Skeletal muscle tissue (tissue), 4 donors: ENCODE results near the gene SCRN2. TPM values are rescaled to one million over a fixed set of nuclear protein-coding genes. Genes with fewer than 3 reads are reported as not detected.
A peak's percentile ranks its signal among the peaks of the same experiment; 100 is the strongest.

Experiments
- H3K27ac ChIP-seq: one replicate; pipeline ENCODE4 v1.7.0; 2013; ENCODE audit warnings: mild to moderate bottlenecking, low read depth, low read length, inconsistent platforms
- H3K27me3 ChIP-seq, 3 donors: one replicate each; pipeline ENCODE4 v1.7.0; 2013; ENCODE audit warnings: low read length in 3 of 3; ENCODE audit not compliant: control insufficient read depth in 3 of 3, insufficient read depth in 3 of 3
- H3K36me3 ChIP-seq, 3 donors: one replicate each; pipeline ENCODE4 v1.7.0; 2013; ENCODE audit warnings: low read length in 3 of 3; ENCODE audit not compliant: control insufficient read depth in 3 of 3, insufficient read depth in 3 of 3
- H3K4me1 ChIP-seq, 3 donors: one replicate each; pipeline ENCODE4 v1.7.0; 2013; ENCODE audit warnings: low read length in 3 of 3, mild to moderate bottlenecking in 3 of 3; ENCODE audit not compliant: control insufficient read depth in 3 of 3, insufficient read depth in 3 of 3
- H3K4me3 ChIP-seq, 3 donors: one replicate each; pipeline ENCODE4 v1.7.0; 2013; ENCODE audit warnings: low read length in 3 of 3
- H3K9ac ChIP-seq, 3 donors: one replicate each; pipeline ENCODE4 v1.7.0; 2013; ENCODE audit warnings: low read length in 3 of 3, mild to moderate bottlenecking in 3 of 3, moderate library complexity in 2 of 3, low read depth in 1 of 3
- H3K9me3 ChIP-seq, 3 donors: one replicate each; pipeline ENCODE4 v1.7.0; 2013; ENCODE audit warnings: low read length in 3 of 3; ENCODE audit not compliant: control insufficient read depth in 3 of 3
- total RNA-seq: library from RNA; depleted of rRNA; stranded (reverse); fragments of >200 nt; gene quantifications from one replicate; pipeline ENCODE4 v1.2.3, GENCODE V29; 2014
- donor health status: Osteomylitis.

The SCRN2 gene
- total RNA-seq, 1 donor from 2014 or later = 29.2 TPM

DNA sequence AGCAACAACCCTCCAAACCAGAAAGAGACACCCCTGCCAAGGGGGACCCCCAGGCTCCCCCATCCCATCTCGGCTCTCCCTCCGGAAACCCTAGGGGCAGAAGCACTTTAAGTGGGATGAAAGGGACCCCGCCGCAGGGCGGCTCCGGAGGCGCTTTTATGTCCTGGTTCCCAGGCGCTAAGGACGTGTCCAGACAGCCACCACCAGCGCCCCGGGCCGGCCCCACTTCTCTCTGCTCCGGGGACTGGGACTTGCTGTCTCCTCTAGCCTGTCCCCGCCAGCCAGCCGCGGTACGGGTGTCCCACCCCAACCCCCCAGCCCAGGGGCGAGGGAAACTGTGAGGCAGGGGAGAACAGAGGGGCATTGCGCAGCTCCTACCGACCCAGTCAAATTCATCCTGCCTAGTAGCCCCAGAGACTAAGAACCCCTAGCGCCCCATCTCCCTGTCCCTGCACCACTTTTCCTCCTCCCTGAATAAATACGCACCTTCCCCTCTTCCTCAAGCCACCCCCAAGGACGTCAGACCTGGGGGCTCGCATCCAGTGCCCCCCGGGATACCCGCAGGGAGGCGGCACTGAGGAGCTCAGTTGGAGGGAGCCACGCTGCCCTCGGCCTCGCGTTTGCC, 5.8 kb upstream of the SCRN2 start:
- no peak overlapping the region for H3K9ac ChIP-seq
- H3K4me1 ChIP-seq = peaks cover 3 to 12% (median 6%) of the 10 kb centered on the region in 3 donors
- H3K36me3 ChIP-seq = no peaks in the 10 kb centered on the region
- H3K9me3 ChIP-seq = no peaks in the 10 kb centered on the region
- no peak overlapping the region for H3K4me3 ChIP-seq
- peaks cover 62 to 74% (median 72%) of the 10 kb centered on the region in 3 donors for H3K27me3 ChIP-seq
- H3K27ac ChIP-seq = no peak overlapping the region

DNA sequence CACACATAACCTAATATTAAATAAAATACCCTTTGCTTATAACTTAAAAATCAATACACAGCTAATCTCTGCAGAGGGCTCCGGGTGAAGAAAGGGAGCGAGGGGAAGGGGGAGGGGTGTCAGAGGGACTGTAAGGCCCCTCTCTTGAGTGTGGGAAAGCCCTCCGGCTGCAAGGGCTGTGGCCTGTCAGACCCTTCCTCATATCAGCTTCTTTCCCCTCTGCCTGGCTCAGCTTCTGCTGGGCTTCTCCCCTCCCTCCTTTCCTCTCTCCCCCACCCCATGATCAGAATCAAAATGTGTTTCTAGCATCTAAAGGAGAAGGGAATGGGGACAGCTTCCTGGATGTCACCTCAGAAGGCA, 4.6 kb upstream of the SCRN2 start:
- Histone ChIP-seq H3K27ac (no peak overlapping the region), H3K9ac (no peak overlapping the region), H3K36me3 (no peaks in the 10 kb centered on the region), H3K27me3 (peaks cover 55 to 68% (median 66%) of the 10 kb centered on the region in 3 donors), H3K4me3 (no peak overlapping the region), H3K4me1 (peaks cover 6 to 18% (median 6%) of the 10 kb centered on the region in 3 donors), H3K9me3 (no peaks in the 10 kb centered on the region)

DNA sequence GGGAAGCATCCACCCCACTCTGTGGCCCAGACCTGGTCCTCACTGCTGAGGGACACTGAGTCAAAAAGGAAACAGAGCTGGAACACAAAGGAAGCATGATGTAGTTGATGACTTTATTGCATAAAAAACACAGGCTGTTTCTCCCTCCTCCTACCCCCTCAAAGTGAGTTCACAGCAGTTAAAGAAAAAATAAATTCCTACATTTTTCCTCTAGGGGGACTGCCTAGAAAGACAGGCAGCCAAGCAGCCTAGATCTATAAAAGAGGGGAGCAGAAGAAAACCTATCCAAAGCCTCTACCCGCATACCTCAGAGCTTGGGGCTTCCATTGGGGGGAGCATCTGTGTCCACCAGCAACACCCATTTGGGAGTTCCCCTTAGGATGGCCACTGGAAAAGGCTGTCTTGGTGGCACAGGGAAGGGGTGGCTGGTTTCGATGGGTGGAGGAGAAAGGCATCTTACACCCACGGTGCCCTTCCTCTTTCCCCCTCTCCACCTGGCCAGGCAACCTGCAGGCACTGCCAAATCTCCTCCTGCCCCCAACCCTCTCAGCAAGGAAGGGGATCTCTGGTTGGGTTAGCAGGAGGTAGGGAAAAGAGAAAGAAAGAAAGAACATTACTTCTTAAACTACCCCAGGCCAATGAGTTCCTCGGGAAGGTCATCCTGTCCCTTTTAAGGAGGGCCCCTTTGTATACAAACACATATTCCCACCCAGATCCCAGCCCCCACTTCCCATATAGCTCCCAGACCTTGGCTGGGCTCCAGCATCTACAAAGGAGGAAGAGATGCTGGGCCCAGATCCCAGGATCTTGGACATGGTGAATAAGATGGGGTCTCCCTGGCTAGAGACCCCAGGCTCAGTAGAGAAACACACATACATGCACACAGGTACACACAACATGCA, 4.0 kb upstream of the SCRN2 start:
- peaks cover 49 to 62% (median 59%) of the 10 kb centered on the region in 3 donors for H3K27me3 ChIP-seq

DNA sequence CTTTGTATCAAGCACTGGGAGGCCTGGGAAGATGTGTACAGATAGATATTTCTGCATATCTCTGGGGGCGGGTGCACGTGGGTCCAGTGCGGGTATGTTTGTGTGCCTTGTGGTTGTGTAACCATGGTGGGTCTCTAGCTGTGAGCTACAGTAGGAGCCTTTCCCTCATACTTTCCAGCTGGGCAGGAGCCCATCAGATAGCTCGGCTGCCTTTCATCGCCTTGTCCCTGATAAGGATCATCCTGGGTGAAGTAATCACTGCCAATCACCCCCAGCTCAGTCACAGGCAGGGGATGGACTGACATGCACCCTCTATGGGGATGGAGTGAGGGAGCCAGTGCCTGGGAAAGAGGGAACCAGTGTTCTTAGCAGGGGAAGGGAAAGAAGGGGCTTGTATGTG, 3.2 kb upstream of the SCRN2 start:
- H3K27me3 ChIP-seq = peaks cover 44 to 53% (median 51%) of the 10 kb centered on the region in 3 donors
- H3K9ac ChIP-seq = no peak overlapping the region
- no peak overlapping the region for H3K27ac ChIP-seq
- H3K4me3 ChIP-seq = no peak overlapping the region
- H3K36me3 ChIP-seq = peaks cover 0 to 5% (median 0%) of the 10 kb centered on the region in 3 donors
- H3K4me1 ChIP-seq = peaks cover 12 to 28% (median 15%) of the 10 kb centered on the region in 3 donors
- no peaks in the 10 kb centered on the region for H3K9me3 ChIP-seq

More for the DNA sequence above, 4.0 kb upstream of the SCRN2 start:
- Histone ChIP-seq H3K9ac (no peak overlapping the region), H3K9me3 (no peaks in the 10 kb centered on the region), H3K27ac (no peak overlapping the region), H3K36me3 (no peaks in the 10 kb centered on the region), H3K4me3 (no peak overlapping the region), H3K4me1 (peaks cover 11 to 21% (median 12%) of the 10 kb centered on the region in 3 donors)

DNA sequence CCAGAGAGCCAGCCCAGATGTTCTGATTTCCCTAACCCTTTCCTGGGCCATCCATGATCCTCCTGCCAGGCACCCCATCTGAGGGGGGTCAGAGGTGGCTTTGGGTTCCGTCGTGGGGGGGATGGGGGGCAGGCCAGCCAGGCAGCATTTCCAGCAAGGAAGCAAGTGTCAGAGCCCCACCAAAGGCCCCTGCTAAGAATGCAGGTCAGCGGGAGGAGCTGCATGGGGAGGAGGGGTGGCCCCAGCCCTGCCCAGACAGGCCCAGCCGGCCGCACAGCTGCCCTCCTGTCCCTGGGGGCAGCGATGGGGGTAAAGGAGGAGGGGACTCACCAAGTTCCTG, 2.3 kb upstream of the SCRN2 start:
- Histone ChIP-seq H3K27ac (no peak overlapping the region), H3K9me3 (no peaks in the 10 kb centered on the region), H3K4me1 (peaks cover 12 to 29% (median 15%) of the 10 kb centered on the region in 3 donors), H3K9ac (no peak overlapping the region), H3K4me3 (no peak overlapping the region), H3K36me3 (peaks cover 2 to 10% (median 2%) of the 10 kb centered on the region in 3 donors), H3K27me3 (peaks cover 37 to 45% (median 42%) of the 10 kb centered on the region in 3 donors)

DNA sequence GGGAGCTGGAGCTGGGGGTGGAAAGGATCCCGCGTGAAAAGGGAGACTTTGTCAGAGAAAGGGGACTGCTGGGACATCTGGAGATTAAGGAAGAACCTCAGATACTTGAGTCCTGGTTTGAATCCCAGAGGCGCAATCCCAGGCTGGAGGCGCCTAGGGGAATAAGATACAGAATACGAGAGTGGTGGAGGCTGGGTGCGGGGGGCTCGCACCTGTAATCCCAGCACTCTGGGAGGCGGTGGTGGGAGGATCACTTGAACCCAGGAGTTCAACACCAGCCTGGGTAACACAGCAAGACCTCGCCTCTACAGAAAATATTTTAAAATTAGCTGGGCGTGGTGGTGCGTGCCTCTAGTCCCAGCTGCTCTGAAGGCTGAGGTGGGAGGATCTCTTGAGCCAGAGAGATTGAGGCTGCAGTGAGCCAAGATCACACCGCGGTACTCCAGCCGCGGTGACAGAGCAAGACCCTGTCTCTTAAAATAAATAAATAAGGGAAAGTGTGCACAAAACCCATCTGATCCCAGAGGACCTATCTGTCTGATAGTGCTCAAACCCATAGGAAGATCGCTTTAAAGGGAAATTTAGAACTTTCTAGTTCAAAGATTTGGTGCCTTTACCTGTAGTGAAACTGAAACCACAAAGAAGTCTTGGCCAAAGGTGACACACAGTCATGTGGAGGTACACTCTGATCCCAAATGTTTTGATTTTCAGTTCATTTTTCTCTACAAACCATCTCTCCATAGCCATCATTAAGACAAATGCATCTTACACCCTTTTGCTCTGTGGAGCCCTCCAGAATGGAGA, 617 bp upstream of the SCRN2 start:
- H3K4me1 ChIP-seq = peaks cover 12 to 25% (median 15%) of the 10 kb centered on the region in 3 donors
- peak overlapping the region; percentile 49 for H3K27ac ChIP-seq
- peak overlapping the region; percentile 86 to 95 (median 89) for H3K9ac ChIP-seq
- peaks cover 21 to 28% (median 26%) of the 10 kb centered on the region in 3 donors for H3K27me3 ChIP-seq
- H3K36me3 ChIP-seq = peaks cover 14 to 19% (median 14%) of the 10 kb centered on the region in 3 donors
- peak overlapping the region; percentile 17 to 98 (median 92) for H3K4me3 ChIP-seq
- no peaks in the 10 kb centered on the region for H3K9me3 ChIP-seq

DNA sequence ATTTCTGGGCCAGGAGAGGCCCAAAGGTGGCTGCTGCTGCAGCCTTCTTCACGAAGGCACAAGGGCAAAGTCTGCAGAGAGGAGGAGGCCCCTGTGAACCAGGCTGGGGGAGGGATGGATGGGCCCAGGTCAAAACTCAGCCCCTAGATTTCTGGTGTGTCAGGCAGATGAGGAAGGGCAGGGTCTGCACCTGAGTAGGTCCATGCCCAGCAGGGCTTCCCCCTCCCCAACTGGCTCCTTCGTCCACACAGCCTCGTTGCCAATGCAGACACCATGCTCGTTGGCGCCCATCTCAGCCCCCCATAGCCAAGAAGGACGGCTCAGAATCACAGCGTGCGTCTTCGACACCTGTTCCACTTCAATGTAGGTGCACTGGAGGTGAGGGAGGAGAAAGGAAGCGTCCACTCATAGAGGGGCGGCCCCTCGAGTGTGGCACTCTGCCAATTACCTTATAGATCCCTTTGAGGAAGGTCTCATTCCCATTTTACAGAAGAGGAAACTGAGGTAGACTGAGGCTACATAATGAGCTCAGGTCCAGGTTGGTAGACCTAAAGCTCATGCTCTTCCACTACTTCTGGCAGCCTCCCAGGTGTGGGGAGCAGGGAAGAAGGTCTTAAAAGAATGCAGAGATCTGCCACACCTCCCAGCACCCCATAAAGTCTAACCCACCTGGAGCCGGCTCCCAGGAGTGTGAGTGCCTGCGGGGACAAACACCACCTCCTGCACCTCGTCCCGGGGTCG, 902 bp downstream of the SCRN2 start:
- no peaks in the 10 kb centered on the region for H3K9me3 ChIP-seq
- H3K27ac ChIP-seq = no peak overlapping the region
- peak overlapping the region; percentile 86 to 95 (median 89) for H3K9ac ChIP-seq
- H3K27me3 ChIP-seq = peaks cover 8 to 13% (median 10%) of the 10 kb centered on the region in 3 donors
- peaks cover 18 to 28% (median 22%) of the 10 kb centered on the region in 3 donors for H3K36me3 ChIP-seq
- peaks cover 13 to 33% (median 15%) of the 10 kb centered on the region in 3 donors for H3K4me1 ChIP-seq
- H3K4me3 ChIP-seq = peak overlapping the region; percentile 81 to 98 (median 92)

DNA sequence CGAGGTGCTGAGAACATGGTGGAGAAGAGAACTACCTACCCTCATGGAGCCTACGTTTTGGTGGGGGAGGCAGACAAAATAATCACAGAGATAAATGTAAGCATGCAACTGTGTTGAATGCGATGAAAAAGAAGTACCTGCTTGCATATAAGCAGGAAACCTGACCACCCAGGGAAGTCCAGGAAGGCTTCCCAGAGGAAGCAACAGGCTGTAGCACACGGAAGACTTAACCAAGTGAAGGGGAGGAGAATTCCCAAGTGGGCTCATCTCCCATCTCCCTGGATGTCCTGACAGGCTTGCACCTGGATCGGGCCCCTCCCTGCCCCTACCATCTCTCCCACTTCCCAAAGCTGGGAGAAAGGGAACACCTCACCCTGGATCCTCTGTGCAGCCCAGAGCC, 2.0 kb downstream of the SCRN2 start:
- Histone ChIP-seq H3K9me3 (no peaks in the 10 kb centered on the region), H3K27ac (no peak overlapping the region), H3K36me3 (peaks cover 18 to 29% (median 22%) of the 10 kb centered on the region in 3 donors), H3K9ac (no peak overlapping the region), H3K4me1 (peaks cover 15 to 33% (median 18%) of the 10 kb centered on the region in 3 donors), H3K4me3 (no peak overlapping the region), H3K27me3 (peaks cover under 1 to 2% (median 1%) of the 10 kb centered on the region in 3 donors)

DNA sequence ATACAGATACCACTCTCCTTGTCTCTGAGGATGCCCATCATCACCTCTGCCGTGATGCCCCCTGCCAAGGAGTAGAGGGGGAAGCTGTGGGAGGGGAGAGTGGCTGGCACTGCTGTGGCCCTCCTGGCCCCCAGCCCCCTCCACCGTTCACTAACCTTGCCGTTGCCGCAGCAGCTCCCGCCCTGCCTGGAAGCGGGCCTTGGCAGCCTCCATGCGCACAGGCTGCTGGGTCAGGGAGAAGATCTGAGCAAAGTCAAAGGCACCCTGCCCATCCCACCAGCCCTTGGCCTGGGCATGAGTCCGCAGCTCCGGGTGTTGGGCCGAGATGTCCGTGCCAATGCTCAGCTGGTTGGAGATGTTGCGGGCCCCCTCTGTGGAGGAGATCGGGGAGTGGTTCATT, 2.4 kb downstream of the SCRN2 start:
- H3K36me3 ChIP-seq = peaks cover 18 to 29% (median 22%) of the 10 kb centered on the region in 3 donors

More for the DNA sequence above, 2.4 kb downstream of the SCRN2 start:
- Histone ChIP-seq H3K27ac (no peak overlapping the region), H3K9me3 (no peaks in the 10 kb centered on the region), H3K4me3 (no peak overlapping the region), H3K4me1 (peaks cover 15 to 33% (median 18%) of the 10 kb centered on the region in 3 donors), H3K9ac (no peak overlapping the region), H3K27me3 (no peaks in the 10 kb centered on the region)
